Choroid plexus epithelial cell (primary cell): ENCODE data around the gene CFAP58.
"Not testable (repeated sequence)": the region's sequence is repeated elsewhere in the genome, so short reads cannot be mapped to it uniquely, and the experiment has no call there.

Experiments used
- DNase-seq: peaks from one replicate; pipeline ENCODE4 v3.0.0-alpha.2; 2010; ENCODE audit warnings: low read depth
- H3K4me3 ChIP-seq: 2 replicates; pipeline ENCODE4 v1.5.1; 2011; ENCODE audit warnings: low read depth, mild to moderate bottlenecking, control low read depth, low read length, moderate library complexity
- CTCF ChIP-seq: conservative IDR thresholded peaks from 2 replicates; pipeline ENCODE4 v1.5.1; 2011; ENCODE audit warnings: low read depth, mild to moderate bottlenecking, control low read depth, inconsistent platforms, low read length, moderate library complexity

The CFAP58 gene

GRCh38 chr10:104457543-104457828 lies 103.9 kb downstream of the CFAP58 start:
- no peak for TF ChIP-seq CTCF
- no peak for DNase-seq
- no peak overlapping the region for H3K4me3 ChIP-seq

- not testable (repeated sequence) for H3K4me3 ChIP-seq, DNase-seq
These were observed 111.9 kb downstream of the CFAP58 start for GRCh38 chr10:104465575-104465974.

GRCh38 chr10:104468818-104469217 lies 115.2 kb downstream of the CFAP58 start:
- H3K4me3 ChIP-seq, DNase-seq: not testable (repeated sequence)

GRCh38 chr10:104472505-104472904 lies 118.9 kb downstream of the CFAP58 start:
- H3K4me3 ChIP-seq = no peak overlapping the region
- TF ChIP-seq CTCF = no peak
- no peak for DNase-seq

GRCh38 chr10:104472957-104473745 lies 119.5 kb downstream of the CFAP58 start:
- DNase-seq = no peak
- H3K4me3 ChIP-seq = no peak overlapping the region
- TF ChIP-seq CTCF = no peak

- TF ChIP-seq CTCF = no peak
- H3K4me3 ChIP-seq = no peak overlapping the region
- no peak for DNase-seq
These were observed 124.7 kb downstream of the CFAP58 start for GRCh38 chr10:104478380-104478779.

GRCh38 chr10:104479906-104480593 lies 126.4 kb downstream of the CFAP58 start:
- TF ChIP-seq CTCF = no peak
- no peak for DNase-seq
- no peak overlapping the region for H3K4me3 ChIP-seq

GRCh38 chr10:104480797-104481196 lies 127.2 kb downstream of the CFAP58 start:
- TF ChIP-seq CTCF = no peak
- no peak for DNase-seq
- no peak overlapping the region for H3K4me3 ChIP-seq
